Breast epithelium (tissue), 4 donors: ENCODE measurements around the gene CBX1. TPM values are rescaled to one million over a fixed set of nuclear protein-coding genes. Genes with fewer than 3 reads are reported as not detected.

Experiments used
- DNase-seq, 2 donors: peaks; one replicate each; pipeline ENCODE4 v3.0.0-alpha.2; 2019; ENCODE audit warnings: low spot score in 2 of 2
- H3K27ac ChIP-seq, 2 donors: fragments of 200-600 bp; sonication (generic) in 1 of 2; one replicate each; pipeline ENCODE4 v1.5.1; 2016 to 2019; ENCODE audit warnings: mild to moderate bottlenecking in 1 of 2
- H3K27me3 ChIP-seq, 2 donors: fragments of 200-600 bp; sonication (generic) in 1 of 2; one replicate each; pipeline versions ENCODE4 v1.5.1 to v1.6.0; 2017 to 2019; ENCODE audit warnings: control low read depth in 1 of 2, mild to moderate bottlenecking in 1 of 2
- H3K36me3 ChIP-seq: fragments of 200-600 bp; one replicate; pipeline ENCODE4 v1.5.1; 2019
- H3K4me1 ChIP-seq, 2 donors: fragments of 200-600 bp; sonication (generic); one replicate each; pipeline ENCODE4 v1.5.1; 2016 to 2019; ENCODE audit warnings: control low read depth in 1 of 2
- H3K4me3 ChIP-seq, 3 donors: fragments of 200-600 bp; sonication (generic); 1 replicate in 2 of 3; 2 replicates in 1 of 3; pipeline ENCODE4 v1.5.1; 2016 to 2019; ENCODE audit warnings: mild to moderate bottlenecking in 3 of 3, moderate library complexity in 2 of 3
- H3K9me3 ChIP-seq, 2 donors: fragments of 200-600 bp; sonication (generic) in 1 of 2; one replicate each; pipeline ENCODE4 v1.5.1; 2016 to 2019; ENCODE audit warnings: control low read depth in 1 of 2
- POLR2A ChIP-seq: fragments of 450-650 bp; IDR thresholded peaks from one replicate; pipeline ENCODE4 v1.6.1; 2016; ENCODE audit warnings: antibody characterized with exemption, mild to moderate bottlenecking, moderate library complexity
- POLR2AphosphoS5 ChIP-seq, 3 donors: sonication (generic); formaldehyde crosslinking; IDR thresholded peaks; one replicate each; pipeline ENCODE4 v1.6.1; 2017; ENCODE audit warnings: antibody characterized with exemption in 3 of 3
- intact Hi-C: fragments of 100-400 bp; cut with DNase I; formaldehyde crosslinking; loops from one replicate; pipeline ENCODE4 v1.15.1; 2023; ENCODE audit warnings: low total_unique reads
- total RNA-seq, 3 donors: library from RNA; depleted of rRNA; stranded (reverse); fragments of >200 nt; gene quantifications; one replicate each; pipeline ENCODE4 v1.1.0, GENCODE V29; 2016
- TF ChIP-seq, protein P1 (sequence below), 3 donors: fragments of 450-650 bp; IDR thresholded peaks; one replicate each; pipeline ENCODE4 v1.5.1; 2016 to 2017; ENCODE audit warnings: antibody characterized with exemption in 3 of 3, mild to moderate bottlenecking in 3 of 3, moderate library complexity in 3 of 3

The CBX1 gene
- total RNA-seq, 3 donors from 2014 or later = 29.0 to 45.8 (median 45.2) TPM

DNA sequence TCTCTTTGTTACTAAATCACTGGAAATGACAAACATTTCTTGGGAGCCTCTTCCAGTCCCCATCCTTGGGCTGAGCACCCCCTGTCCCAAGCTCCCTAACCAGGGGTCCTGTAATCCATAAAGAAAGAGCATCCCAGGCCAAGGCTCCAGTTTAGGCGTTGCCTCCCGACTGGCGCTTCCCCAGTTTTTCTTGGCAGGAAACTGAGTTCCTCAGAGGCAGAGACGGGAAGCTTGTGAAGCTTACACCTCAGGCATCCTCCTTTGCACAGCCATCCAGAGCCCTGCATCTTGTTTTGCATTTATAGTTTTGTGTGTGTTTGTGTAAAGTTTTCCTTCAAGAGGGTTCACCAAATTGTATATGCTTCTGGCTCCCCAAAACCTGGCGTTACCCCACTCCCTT lies 70.7 kb downstream of the CBX1 start:
- intact Hi-C loops = no loop called here
- no peaks in the 10 kb centered on the region for H3K9me3 ChIP-seq
- peaks cover 14 to 15% of the 10 kb centered on the region in 2 donors for H3K4me1 ChIP-seq
- H3K27me3 ChIP-seq = no peaks in the 10 kb centered on the region
- no peak overlapping the region for H3K4me3 ChIP-seq
- H3K36me3 ChIP-seq = no peaks in the 10 kb centered on the region
- TF ChIP-seq, protein P1, sequence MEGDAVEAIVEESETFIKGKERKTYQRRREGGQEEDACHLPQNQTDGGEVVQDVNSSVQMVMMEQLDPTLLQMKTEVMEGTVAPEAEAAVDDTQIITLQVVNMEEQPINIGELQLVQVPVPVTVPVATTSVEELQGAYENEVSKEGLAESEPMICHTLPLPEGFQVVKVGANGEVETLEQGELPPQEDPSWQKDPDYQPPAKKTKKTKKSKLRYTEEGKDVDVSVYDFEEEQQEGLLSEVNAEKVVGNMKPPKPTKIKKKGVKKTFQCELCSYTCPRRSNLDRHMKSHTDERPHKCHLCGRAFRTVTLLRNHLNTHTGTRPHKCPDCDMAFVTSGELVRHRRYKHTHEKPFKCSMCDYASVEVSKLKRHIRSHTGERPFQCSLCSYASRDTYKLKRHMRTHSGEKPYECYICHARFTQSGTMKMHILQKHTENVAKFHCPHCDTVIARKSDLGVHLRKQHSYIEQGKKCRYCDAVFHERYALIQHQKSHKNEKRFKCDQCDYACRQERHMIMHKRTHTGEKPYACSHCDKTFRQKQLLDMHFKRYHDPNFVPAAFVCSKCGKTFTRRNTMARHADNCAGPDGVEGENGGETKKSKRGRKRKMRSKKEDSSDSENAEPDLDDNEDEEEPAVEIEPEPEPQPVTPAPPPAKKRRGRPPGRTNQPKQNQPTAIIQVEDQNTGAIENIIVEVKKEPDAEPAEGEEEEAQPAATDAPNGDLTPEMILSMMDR (IDR thresholded peaks at IDR 0.05) = no peak
- TF ChIP-seq POLR2A (no peak), POLR2AphosphoS5 (IDR thresholded peaks at IDR 0.05) (no peak)
- DNase-seq = no peak
- H3K27ac ChIP-seq = no peak overlapping the region

DNA sequence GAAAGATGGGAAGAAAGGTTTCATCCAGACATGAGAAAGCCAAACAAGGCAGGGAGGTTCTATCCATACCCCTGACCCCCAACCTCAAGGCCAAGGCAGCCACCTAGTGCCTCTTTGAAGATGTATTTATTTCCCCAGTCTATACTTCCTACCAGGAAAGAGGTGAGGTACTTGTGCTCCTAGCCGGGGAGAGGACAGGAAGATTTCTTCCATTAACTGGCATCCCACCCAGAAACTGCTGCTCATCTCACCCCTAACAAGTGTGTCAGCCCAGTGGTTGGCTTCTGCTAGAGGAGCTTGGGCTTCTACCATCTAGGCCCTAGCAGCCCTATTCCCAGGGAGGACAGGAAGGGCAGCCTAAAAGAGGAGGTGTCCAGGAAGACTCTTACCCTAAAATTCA lies 72.5 kb downstream of the CBX1 start:
- H3K4me1 ChIP-seq = peaks cover 16 to 22% of the 10 kb centered on the region in 2 donors
- intact Hi-C loops = loop anchor here (5.0 kb wide), 1 partner anchor 94 kb away; no protein-coding TSS in a partner anchor
- DNase-seq = no peak

GRCh38 chr17:48027322-48027981 lies 73.8 kb downstream of the CBX1 start:
- TF ChIP-seq, protein P1 (IDR thresholded peaks at IDR 0.05) = no peak
- TF ChIP-seq POLR2AphosphoS5 (IDR thresholded peaks at IDR 0.05) (no peak), POLR2A (no peak)
- Histone ChIP-seq H3K9me3 (no peaks in the 10 kb centered on the region), H3K4me1 (peaks cover 16 to 28% of the 10 kb centered on the region in 2 donors), H3K36me3 (no peaks in the 10 kb centered on the region), H3K27me3 (peaks cover 0 to 3% of the 10 kb centered on the region in 2 donors), H3K4me3 (no peak overlapping the region), H3K27ac (peak overlapping the region in 1 of 2 donors; percentile 62)
- intact Hi-C loops = loop anchor here (5.0 kb wide), 1 partner anchor 95 kb away; no protein-coding TSS in a partner anchor
- DNase-seq = no peak

More for the DNA sequence above, 72.5 kb downstream of the CBX1 start:
- no peaks in the 10 kb centered on the region for H3K36me3 ChIP-seq
- no peaks in the 10 kb centered on the region for H3K9me3 ChIP-seq
- H3K27ac ChIP-seq = no peak overlapping the region
- peaks cover 0 to 3% of the 10 kb centered on the region in 2 donors for H3K27me3 ChIP-seq
- TF ChIP-seq POLR2A = no peak
- no peak for TF ChIP-seq POLR2AphosphoS5 (IDR thresholded peaks at IDR 0.05)
- TF ChIP-seq, protein P1 (IDR thresholded peaks at IDR 0.05) = no peak
- H3K4me3 ChIP-seq = no peak overlapping the region

- DNase-seq = peak; percentile 88 to 92
- H3K36me3 ChIP-seq = no peaks in the 10 kb centered on the region
- peak overlapping the region; percentile 62 to 75 for H3K27ac ChIP-seq
- no peaks in the 10 kb centered on the region for H3K9me3 ChIP-seq
- peak overlapping the region in 1 of 3 donors; percentile 66 for H3K4me3 ChIP-seq
- H3K4me1 ChIP-seq = peaks cover 16 to 28% of the 10 kb centered on the region in 2 donors
- intact Hi-C loops = loop anchor here (5.0 kb wide), 1 partner anchor 96 kb away; no protein-coding TSS in a partner anchor
- peaks cover 0 to 3% of the 10 kb centered on the region in 2 donors for H3K27me3 ChIP-seq
- TF ChIP-seq, protein P1 (IDR thresholded peaks at IDR 0.05) = peak; percentile 61 to 88 (median 84)
- TF ChIP-seq POLR2AphosphoS5 (IDR thresholded peaks at IDR 0.05) (peak in 2 of 3 donors; percentile 11 to 39), POLR2A (no peak)
Observed at GRCh38 chr17:48026502-48027321, 74.6 kb downstream of the CBX1 start.
